K562 (cell line): Measurements from ENCODE around the gene ADAMTS10. TPM values are rescaled to one million over a fixed set of nuclear protein-coding genes. Genes with fewer than 3 reads are reported as not detected.

Source experiments
- ATAC-seq: fragments of 200-7000 bp; cut with Tn5 transposase; 3 replicates; pipeline ENCODE4 v1.9.1; 2020; ENCODE audit warnings: moderate library complexity
- BruUV-seq: library from RNA; stranded (reverse); fragments of 400-500 nt; replicated peaks from 2 replicates; lab custom pipeline; 2021; lab: Mats Ljungman, UMichigan
- CTCF ChIA-PET: fragments of 300-600 bp; formaldehyde crosslinking; extraction: SDS; loops from one replicate; lab custom pipeline; 2021; ENCODE audit warnings: low intra/inter-chr PET ratio; lab: Yijun Ruan, JAX
- POLR2A ChIA-PET: fragments of 300-600, 350-650 bp; sonication (Branson Sonifier 250); formaldehyde crosslinking; extraction: SDS; loops from one replicate; lab custom pipeline; 2021; ENCODE audit warnings: antibody characterized with exemption, inconsistent platforms; lab: Yijun Ruan, JAX
- DNase-seq, 4 experiments: peaks; one replicate each; pipeline versions ENCODE4 v3.0.0 to v3.0.0-alpha.2; 2011 to 2018; ENCODE audit warnings: low spot score in 3 of 4, mixed read lengths in 3 of 4; ENCODE audit errors: extremely low read depth in 1 of 4
- FAIRE-seq: peaks from 2 replicates; lab custom pipeline; 2011; peaks lifted over from hg19 to GRCh38; lab: Jason Lieb, UNC
- H2AFZ ChIP-seq: 2 replicates; pipeline ENCODE4 v1.6.0; 2011; ENCODE audit warnings: low read depth, low read length, control low read depth, inconsistent platforms
- H3K27ac ChIP-seq: fragments of 200-600 bp; 3 replicates; pipeline ENCODE4 v1.8.0; 2011; ENCODE audit warnings: low read depth, mild to moderate bottlenecking, control low read depth, inconsistent platforms, low read length, moderate library complexity, mixed read lengths; ENCODE audit errors: extremely low read depth
- H3K27me3 ChIP-seq, 2 experiments: fragments of 300-600 bp in 1 of 2; 2 replicates in 1 of 2; 3 replicates in 1 of 2; pipeline versions ENCODE4 v1.6.0 to v1.8.0; 2011; ENCODE audit warnings: inconsistent platforms in 2 of 2, low read length in 2 of 2, mild to moderate bottlenecking in 1 of 2, mixed read lengths in 1 of 2, moderate library complexity in 1 of 2; ENCODE audit not compliant: control insufficient read depth in 2 of 2, insufficient read depth in 2 of 2
- H3K36me3 ChIP-seq: fragments of 300-600 bp; 3 replicates; pipeline ENCODE4 v1.8.0; 2011; ENCODE audit warnings: mild to moderate bottlenecking, low read length, inconsistent platforms; ENCODE audit not compliant: control insufficient read depth, insufficient read depth
- H3K4me1 ChIP-seq, 2 experiments: fragments of 200-600 bp in 1 of 2; replicated peaks in 1 of 2; 2 replicates in 1 of 2; 3 replicates in 1 of 2; pipeline versions ENCODE4 v1.5.1 to v1.8.0; 2011; ENCODE audit warnings: inconsistent platforms in 2 of 2, low read length in 2 of 2, mild to moderate bottlenecking in 1 of 2, mixed read lengths in 1 of 2, moderate library complexity in 1 of 2; ENCODE audit not compliant: control insufficient read depth in 2 of 2, insufficient read depth in 2 of 2
- H3K4me2 ChIP-seq: 2 replicates; pipeline ENCODE4 v1.6.1; 2011; ENCODE audit warnings: low read length, control low read depth, inconsistent platforms, mixed read lengths; ENCODE audit not compliant: insufficient read depth
- H3K4me3 ChIP-seq: fragments of 200-600 bp; sonication (generic), shearing (Covaris generic); 2 replicates; pipeline ENCODE4 v1.5.1; 2016; ENCODE audit warnings: control low read depth, inconsistent platforms
- H3K79me2 ChIP-seq: fragments of 200-600 bp; 3 replicates; pipeline ENCODE4 v1.8.0; 2011; ENCODE audit warnings: low read length, inconsistent platforms; ENCODE audit not compliant: control insufficient read depth, insufficient read depth
- H3K9ac ChIP-seq, 2 experiments: 2 replicates each; pipeline versions ENCODE4 v1.6.0 to v1.6.1; 2011; ENCODE audit warnings: low read depth in 2 of 2, low read length in 2 of 2, control low read depth in 1 of 2, inconsistent platforms in 1 of 2, mild to moderate bottlenecking in 1 of 2, mixed read lengths in 1 of 2; ENCODE audit not compliant: insufficient read depth in 1 of 2
- H3K9me1 ChIP-seq: one replicate; pipeline ENCODE4 v1.6.0; 2011; ENCODE audit warnings: inconsistent platforms, mild to moderate bottlenecking, low read length, moderate library complexity; ENCODE audit not compliant: control insufficient read depth, insufficient read depth
- H3K9me3 ChIP-seq: replicated peaks from 2 replicates; pipeline ENCODE4 v1.5.1; 2011; ENCODE audit warnings: low read depth, low read length, inconsistent platforms; ENCODE audit not compliant: control insufficient read depth, insufficient read depth
- H4K20me1 ChIP-seq: replicated peaks from 2 replicates; pipeline ENCODE4 v1.6.1; 2011; ENCODE audit warnings: low read length, inconsistent platforms, mixed read lengths; ENCODE audit not compliant: control insufficient read depth, insufficient read depth
- ZNF121 ChIP-seq: sonication (generic); formaldehyde crosslinking; conservative IDR thresholded peaks from 2 replicates; pipeline ENCODE4 v1.8.0; 2022; ENCODE audit warnings: missing genetic modification reagents
- WGBS: fragments of 100-300 bp; shearing (Covaris generic); methylation state at CpG from one replicate; pipeline ENCODE4 v1.1.6; 2016; ENCODE audit warnings: low coverage, mixed read lengths; ENCODE audit not compliant: insufficient coverage; ENCODE audit errors: missing lambda C conversion rate; 5-methylcytosine and 5-hydroxymethylcytosine counted together
- in situ Hi-C: fragments of 300-500 bp; cut with MboI; formaldehyde crosslinking; loops from 4 replicates; pipeline ENCODE4 v1.15.0; 2018; ENCODE audit warnings: inconsistent platforms, mixed read lengths
- intact Hi-C: fragments of 100-400 bp; cut with micrococcal nuclease; formaldehyde crosslinking; loops from 2 replicates; pipeline ENCODE4 v1.14.2; 2022
- polyA plus RNA-seq, 8 experiments: library from polyadenylated mRNA; depleted of rRNA in 4 of 8; stranded (reverse) in 5 of 8; unstranded in 3 of 8; fragments of >200 nt; fragmentation: Nextera tagmentation in 2 of 8; fragmentation: Illumina TruSeq in 1 of 8; extraction: Ambion mirVana in 2 of 8; extraction: Trizol in 1 of 8; gene quantifications; 2 replicates each; pipeline versions ENCODE4 v1.2.1 to v1.2.3, GENCODE V29; 2011 to 2014; ENCODE audit warnings: inconsistent platforms in 1 of 8, missing spikeins in 1 of 8
- total RNA-seq, 7 experiments: library from RNA; depleted of rRNA in 6 of 7; stranded (reverse); fragments of >200 nt in 6 of 7; fragmentation: Illumina TruSeq in 2 of 7; extraction: Trizol in 2 of 7; gene quantifications; 2 replicates each; pipeline versions ENCODE4 v1.2.1 to v1.2.3, GENCODE V29; 2011 to 2021; ENCODE audit warnings: low replicate concordance in 1 of 7
- TF ChIP-seq, protein P1 (sequence below): fragments of 250-450 bp; sonication (Bioruptor Pico); IDR thresholded peaks from 2 replicates; pipeline ENCODE4 v1.4.0; 2020; ENCODE audit warnings: mild to moderate bottlenecking, moderate library complexity

ADAMTS10 gene
- total and polyA plus RNA-seq, 9 of the 15 experiments (the other 6 are each of a cell fraction or from before 2014, with no cell fraction given), result 0.33 to 1.8 (median 0.57) TPM; not detected in 4

DNA sequence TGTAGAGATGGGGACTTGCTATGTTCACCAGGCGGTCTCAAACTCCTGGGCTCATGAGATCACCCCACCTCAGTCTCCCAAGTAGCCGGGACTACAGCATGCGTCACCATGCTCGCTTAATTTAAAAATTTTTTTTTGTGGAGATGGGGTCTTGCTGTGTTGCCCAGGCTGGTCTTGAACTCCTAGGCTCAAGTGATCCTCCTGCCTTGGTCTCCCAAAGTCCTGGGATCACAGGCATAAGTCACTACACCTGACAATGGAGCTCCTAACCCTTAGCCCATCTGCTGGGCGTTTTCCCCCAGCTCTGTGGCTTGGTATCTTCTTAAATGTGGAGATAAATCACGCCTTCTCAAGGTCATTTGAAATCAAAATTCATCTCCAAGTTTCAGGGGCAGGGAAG is 6.3 kb upstream of the ADAMTS10 start:
- H3K9me3 ChIP-seq, result no peaks in the 10 kb centered on the region
- 4% methylated on average over 4 of the region's 6 CpGs for whole genome bisulfite sequencing
- peaks cover 11 to 24% of the 10 kb centered on the region in 2 experiments; a peak in 3 of 5 replicates for H3K27me3 ChIP-seq
- H2AFZ ChIP-seq, result no peak overlapping the region
- no peaks in the 10 kb centered on the region for H3K79me2 ChIP-seq
- DNase-seq, result no peak
- H3K27ac ChIP-seq, result no peak overlapping the region
- in situ Hi-C loops, result loop anchor here (10.0 kb wide), 1 partner anchor 78 kb away; the partner anchor contains the start of gene ACTL9
- no peaks in the 10 kb centered on the region for H3K9me1 ChIP-seq
- no peak overlapping the region for H3K9ac ChIP-seq
- CTCF ChIA-PET, result no interaction called here
- no peak overlapping the region for H3K4me2 ChIP-seq
- H4K20me1 ChIP-seq, result no peaks in the 10 kb centered on the region
- POLR2A ChIA-PET, result interaction anchor here (0.7 kb wide), 1 partner anchor 119 kb away, joined by 3 read pairs; no protein-coding TSS in a partner anchor
- no peaks in the 10 kb centered on the region; a peak in 1 of 5 replicates for H3K4me1 ChIP-seq
- H3K36me3 ChIP-seq, result no peaks in the 10 kb centered on the region
- no TSS peak for BruUV-seq
- no peak for ATAC-seq
- no peak for FAIRE-seq
- intact Hi-C loops, result loop anchor here (10.0 kb wide), 1 partner anchor 78 kb away; the partner anchor contains the start of gene ACTL9
- no peak overlapping the region for H3K4me3 ChIP-seq
- peak; percentile 43 for TF ChIP-seq ZNF121 (CRISPR knock-in tag)
- TF ChIP-seq, protein P1, sequence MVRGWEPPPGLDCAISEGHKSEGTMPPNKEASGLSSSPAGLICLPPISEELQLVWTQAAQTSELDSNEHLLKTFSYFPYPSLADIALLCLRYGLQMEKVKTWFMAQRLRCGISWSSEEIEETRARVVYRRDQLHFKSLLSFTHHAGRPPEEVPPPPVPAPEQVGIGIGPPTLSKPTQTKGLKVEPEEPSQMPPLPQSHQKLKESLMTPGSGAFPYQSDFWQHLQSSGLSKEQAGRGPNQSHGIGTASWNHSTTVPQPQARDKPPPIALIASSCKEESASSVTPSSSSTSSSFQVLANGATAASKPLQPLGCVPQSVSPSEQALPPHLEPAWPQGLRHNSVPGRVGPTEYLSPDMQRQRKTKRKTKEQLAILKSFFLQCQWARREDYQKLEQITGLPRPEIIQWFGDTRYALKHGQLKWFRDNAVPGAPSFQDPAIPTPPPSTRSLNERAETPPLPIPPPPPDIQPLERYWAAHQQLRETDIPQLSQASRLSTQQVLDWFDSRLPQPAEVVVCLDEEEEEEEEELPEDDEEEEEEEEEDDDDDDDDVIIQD (CRISPR knock-in tag), result no peak
